ENCODE results near the gene NPFFR2.
"Not testable (repeated sequence)": the region's sequence is repeated elsewhere in the genome, so short reads cannot be mapped to it uniquely, and the experiment has no call there.

NPFFR2 gene

GRCh38 chr4:72128741-72129140 is 96.9 kb downstream of the NPFFR2 start:
- no peak for DNase-seq (ENCODE audit: low read depth, low spot score)
- in situ Hi-C loops (cut with HindIII; ENCODE audit: low sequenced_read_pairs): no loop called here
- H3K4me3 ChIP-seq (ENCODE audit: low read depth, low read length): no peak overlapping the region
- no peak for TF ChIP-seq CTCF (IDR thresholded peaks at IDR 0.05; ENCODE audit: low read depth, low read length)

GRCh38 chr4:72136429-72136828 is 104.6 kb downstream of the NPFFR2 start:
- no peak for DNase-seq (ENCODE audit: low read depth, low spot score)
- no peak overlapping the region for H3K4me3 ChIP-seq (ENCODE audit: low read depth, low read length)
- TF ChIP-seq CTCF (IDR thresholded peaks at IDR 0.05; ENCODE audit: low read depth, low read length): no peak
- in situ Hi-C loops (cut with HindIII; ENCODE audit: low sequenced_read_pairs): no loop called here

- in situ Hi-C loops (cut with HindIII; ENCODE audit: low sequenced_read_pairs); H3K4me3 ChIP-seq (ENCODE audit: low read depth, low read length); DNase-seq (ENCODE audit: low read depth, low spot score): not testable (repeated sequence)
These were observed 108.2 kb downstream of the NPFFR2 start for GRCh38 chr4:72139997-72140396.

GRCh38 chr4:72144241-72144640 is 112.4 kb downstream of the NPFFR2 start:
- DNase-seq (ENCODE audit: low read depth, low spot score): no peak
- no peak overlapping the region for H3K4me3 ChIP-seq (ENCODE audit: low read depth, low read length)
- TF ChIP-seq CTCF (IDR thresholded peaks at IDR 0.05; ENCODE audit: low read depth, low read length): no peak
- in situ Hi-C loops (cut with HindIII; ENCODE audit: low sequenced_read_pairs): no loop called here

GRCh38 chr4:72152731-72153130 is 120.9 kb downstream of the NPFFR2 start:
- in situ Hi-C loops (cut with HindIII; ENCODE audit: low sequenced_read_pairs): no loop called here
- no peak for TF ChIP-seq CTCF (IDR thresholded peaks at IDR 0.05; ENCODE audit: low read depth, low read length)
- no peak overlapping the region for H3K4me3 ChIP-seq (ENCODE audit: low read depth, low read length)
- no peak for DNase-seq (ENCODE audit: low read depth, low spot score)

- DNase-seq (ENCODE audit: low read depth, low spot score); in situ Hi-C loops (cut with HindIII; ENCODE audit: low sequenced_read_pairs); H3K4me3 ChIP-seq (ENCODE audit: low read depth, low read length): not testable (repeated sequence)
These were observed 121.8 kb downstream of the NPFFR2 start for GRCh38 chr4:72153634-72154033.

- in situ Hi-C loops (cut with HindIII; ENCODE audit: low sequenced_read_pairs); DNase-seq (ENCODE audit: low read depth, low spot score): not testable (repeated sequence)
These were observed 137.5 kb downstream of the NPFFR2 start for GRCh38 chr4:72169285-72169684.

GRCh38 chr4:72169861-72170260 is 138.1 kb downstream of the NPFFR2 start:
- no peak for TF ChIP-seq CTCF (IDR thresholded peaks at IDR 0.05; ENCODE audit: low read depth, low read length)
- no peak for DNase-seq (ENCODE audit: low read depth, low spot score)
- in situ Hi-C loops (cut with HindIII; ENCODE audit: low sequenced_read_pairs): no loop called here
- H3K4me3 ChIP-seq (ENCODE audit: low read depth, low read length): no peak overlapping the region

More at GRCh38 chr4:72169285-72169684, 137.5 kb downstream of the NPFFR2 start:
- not testable (repeated sequence) for H3K4me3 ChIP-seq (ENCODE audit: low read depth, low read length)
